Activated T-helper 1 cell treated with Interleukin-2 at 50 U/mL for 16 hours (primary cell): ENCODE measurements around the gene NHLH1.

Experiments used
- DNase-seq: peaks from one replicate; pipeline ENCODE4 v3.0.0-alpha.2; 2020; ENCODE audit warnings: low read depth

NHLH1 gene

DNA sequence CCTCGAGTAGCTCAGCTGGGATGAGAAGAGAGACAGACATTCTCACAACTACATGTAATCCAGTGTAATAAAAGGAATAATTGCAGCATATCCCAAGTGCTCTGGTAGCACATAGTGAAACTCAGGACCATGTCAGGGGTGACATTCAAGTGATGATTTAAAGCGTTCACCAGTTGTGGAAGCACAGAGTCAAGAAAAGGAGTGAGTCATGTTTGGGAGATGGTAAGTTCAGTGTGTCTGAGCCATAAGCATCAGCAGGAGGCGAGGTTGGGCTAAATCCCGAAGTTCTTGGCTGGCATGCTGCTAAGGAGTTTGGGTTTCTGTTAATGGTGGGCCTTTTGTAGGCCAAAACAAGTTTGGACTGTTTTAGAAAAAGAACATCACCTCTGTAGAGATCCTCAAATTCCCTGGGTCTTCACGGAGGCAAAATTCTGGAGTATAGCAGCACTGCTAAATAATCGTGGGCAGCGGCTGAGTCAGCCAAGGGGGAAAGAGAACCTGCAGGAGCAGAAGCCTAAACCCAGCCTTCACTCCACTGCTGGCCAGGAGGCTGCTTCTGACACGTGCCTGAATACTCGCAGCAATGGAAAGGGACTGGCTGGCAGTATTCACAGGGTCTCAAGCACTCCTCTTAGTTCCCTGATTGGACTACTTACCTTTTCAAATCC is 7.2 kb upstream of the NHLH1 start:
- no peak for DNase-seq

DNA sequence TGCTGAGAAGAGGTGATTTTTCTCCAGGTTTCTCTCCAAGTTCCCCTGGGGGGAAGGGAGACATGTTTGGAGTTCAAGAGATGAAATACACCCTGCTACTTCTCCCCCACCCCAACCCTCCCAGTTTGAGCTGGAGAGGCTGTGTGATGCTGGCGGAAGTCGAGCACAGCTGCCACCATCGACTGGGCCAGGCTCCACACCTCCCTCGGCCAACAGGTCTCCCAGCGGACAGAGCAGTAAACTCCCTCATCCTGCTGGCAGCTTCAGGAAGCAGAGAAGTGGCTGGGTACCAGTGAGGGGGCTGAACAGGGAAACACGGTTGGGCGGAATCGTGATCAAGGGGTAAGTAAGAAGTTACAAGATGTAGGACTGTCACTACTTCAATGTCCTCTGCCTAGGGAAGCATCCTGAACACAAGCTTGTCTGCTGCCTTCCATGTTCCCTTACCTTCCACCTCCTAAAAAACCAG is 6.6 kb upstream of the NHLH1 start:
- no peak for DNase-seq

DNA sequence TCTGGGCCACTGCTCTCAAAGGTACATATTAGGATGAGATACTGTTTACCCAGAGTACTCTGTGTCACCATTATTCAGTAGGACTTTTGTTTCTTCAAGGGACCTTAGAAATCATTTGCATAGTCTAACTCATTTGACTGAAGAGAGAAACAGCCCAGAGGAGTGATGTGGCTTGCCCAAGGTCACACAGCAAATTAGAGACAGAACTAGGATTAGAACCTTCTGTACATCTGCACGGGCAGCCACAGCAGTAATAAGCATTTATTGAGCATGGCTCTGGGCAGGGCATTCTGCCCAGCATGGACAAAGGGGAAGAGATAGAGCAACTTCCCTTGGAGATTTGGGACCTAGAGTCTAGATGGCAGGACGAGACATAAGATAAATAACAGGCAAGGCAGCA is 5.7 kb upstream of the NHLH1 start:
- DNase-seq: no peak

DNA sequence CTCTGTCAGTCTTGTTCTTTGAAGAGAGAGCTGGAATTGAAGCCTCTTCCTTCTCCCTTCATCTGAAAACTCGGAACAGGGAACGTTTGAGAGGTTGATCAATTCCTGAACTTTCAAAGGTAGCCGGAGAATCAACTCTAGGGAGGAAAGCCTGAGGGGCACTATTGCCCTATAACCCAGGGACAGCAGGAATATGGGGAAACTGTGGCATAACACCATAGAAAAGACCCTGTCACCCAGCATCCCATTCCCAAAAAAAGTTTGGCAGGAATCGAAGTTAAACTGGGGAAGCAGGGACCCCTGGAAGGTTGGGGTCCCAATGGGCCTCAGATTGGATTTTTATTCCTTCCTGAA is 5.1 kb upstream of the NHLH1 start:
- no peak for DNase-seq

DNA sequence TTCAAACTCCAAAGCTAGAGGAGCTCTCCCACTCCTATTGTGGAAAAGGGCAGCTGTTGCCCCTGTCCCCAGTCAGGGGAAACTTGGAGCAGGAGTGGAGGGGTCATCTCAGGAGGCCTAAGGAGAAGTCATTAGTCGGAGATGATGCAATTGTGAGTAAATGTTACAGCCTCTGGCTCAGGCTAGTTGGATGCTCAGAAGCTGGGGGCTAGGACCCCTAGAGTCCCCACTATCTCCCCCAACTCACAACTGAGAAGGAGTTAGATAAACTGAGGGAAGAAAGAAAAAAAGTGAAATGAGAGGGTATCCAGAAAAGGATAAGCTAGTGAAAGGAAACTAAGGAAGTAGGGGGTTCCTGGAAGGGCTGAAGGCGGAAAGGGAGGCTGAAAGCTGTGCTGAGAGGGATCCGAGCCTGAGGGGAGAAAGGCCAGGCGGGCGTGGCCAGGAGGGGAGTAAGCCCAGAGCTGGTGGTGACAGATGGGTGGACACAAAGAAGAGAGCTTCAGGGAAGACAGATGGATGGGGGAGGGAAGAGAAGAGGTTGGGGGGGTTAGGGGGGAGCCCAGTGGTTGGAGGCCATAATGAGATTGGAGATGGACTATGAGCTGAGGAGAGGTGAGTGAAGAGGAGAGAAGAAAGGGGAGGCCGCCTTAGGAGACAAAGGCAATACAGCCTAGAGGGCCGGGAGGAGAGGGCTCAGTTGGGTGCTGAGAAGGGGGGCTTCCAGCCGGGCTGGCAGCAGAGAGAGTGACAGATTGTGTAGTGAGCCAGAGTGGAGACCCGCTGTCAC is 4.5 kb upstream of the NHLH1 start:
- DNase-seq: no peak

DNA sequence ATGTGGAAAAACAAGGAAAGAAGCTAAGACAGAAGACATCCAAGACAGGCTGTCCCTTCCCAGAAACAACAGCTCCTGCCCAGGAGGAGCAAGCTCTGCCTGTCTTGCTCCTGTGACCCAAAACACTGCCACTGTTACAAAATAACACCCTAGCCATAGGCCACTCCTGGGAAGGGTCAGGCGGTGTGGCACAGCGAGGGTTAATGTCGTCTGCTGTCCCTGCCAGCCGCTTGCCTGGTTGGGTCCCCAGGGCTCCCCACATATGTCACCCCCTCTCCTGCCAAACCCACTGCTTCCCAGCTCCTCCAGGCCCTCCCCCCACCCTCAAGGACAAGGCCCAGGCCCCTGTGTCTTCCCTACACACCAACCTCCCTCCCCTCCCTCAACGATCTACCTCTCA is 3.9 kb upstream of the NHLH1 start:
- DNase-seq: no peak

DNA sequence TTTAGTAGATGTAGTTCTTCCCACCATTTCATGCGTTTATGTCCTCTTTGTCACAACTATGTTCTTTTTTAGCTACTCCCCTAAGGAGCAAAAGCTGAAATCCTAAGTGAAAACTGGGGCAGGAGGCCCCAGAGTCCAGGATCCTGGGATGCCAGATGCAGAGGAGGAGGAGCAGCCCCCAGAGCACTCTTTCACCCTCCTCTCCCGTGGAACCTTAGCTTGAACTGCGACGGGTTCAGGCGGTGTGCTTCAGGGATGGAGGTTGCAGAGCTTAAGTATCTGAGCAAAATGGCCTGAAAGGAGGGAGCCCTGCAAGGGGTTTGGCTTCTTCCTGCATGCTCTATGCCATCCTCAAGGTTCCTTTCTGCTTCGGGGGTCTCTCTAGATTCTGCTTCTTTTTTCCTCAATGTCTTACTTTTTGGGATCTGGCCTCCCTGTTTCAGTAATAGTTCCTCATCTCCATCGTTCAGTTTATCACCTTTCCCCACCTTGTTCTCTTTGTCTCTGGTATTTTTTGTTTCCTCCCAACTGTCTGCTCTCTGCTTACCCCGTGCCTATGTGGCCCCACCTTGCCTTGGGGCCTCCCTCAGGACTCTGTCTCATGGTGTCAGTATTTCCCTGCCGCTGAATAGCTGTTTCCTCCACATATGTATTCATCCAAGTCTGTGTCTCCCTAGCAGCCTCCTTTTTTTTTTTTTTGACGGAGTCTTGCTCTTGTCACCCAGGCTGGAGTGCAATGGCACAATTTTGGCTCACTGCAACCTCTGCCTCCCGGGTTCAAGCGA is 2.7 kb upstream of the NHLH1 start:
- DNase-seq: no peak

DNA sequence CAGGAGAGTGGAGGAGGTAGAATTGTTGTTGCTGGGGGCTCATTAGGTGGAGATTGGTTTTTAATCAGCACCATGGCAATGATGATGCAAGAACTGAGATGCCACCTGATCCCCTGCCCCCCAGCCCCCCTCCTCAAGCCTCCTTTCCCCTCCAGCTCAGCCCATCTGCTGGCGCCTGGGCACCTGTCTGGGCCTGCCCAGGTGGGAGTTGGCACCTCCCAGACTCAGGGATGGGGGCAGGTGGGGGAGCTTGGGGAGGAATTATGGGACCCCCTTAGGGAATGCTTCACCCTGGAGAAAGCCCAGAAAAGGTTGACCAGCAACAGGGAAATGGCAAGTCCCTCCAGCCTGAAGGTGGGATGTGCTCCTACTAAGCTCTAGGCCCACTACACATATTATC is 1.5 kb upstream of the NHLH1 start:
- DNase-seq: no peak

DNA sequence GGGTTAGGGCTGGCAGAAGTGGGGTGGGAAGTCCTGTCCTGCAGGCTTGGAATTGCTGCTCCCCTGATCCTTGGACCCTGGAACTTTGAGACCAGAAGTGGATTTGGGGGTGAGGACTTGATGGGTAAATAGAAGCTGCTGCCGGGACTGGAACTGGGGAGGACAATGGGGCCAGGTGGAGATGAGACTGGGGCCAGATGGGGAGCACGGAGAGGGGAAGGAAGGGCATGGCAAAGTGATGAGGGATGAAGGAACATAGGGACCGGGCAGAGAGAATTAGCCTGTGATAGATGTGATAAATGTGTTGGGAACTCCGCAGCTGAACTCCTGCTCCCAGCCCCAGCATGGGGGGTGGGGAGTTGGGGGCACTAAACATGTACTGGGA is 637 bp downstream of the NHLH1 start:
- DNase-seq: no peak

DNA sequence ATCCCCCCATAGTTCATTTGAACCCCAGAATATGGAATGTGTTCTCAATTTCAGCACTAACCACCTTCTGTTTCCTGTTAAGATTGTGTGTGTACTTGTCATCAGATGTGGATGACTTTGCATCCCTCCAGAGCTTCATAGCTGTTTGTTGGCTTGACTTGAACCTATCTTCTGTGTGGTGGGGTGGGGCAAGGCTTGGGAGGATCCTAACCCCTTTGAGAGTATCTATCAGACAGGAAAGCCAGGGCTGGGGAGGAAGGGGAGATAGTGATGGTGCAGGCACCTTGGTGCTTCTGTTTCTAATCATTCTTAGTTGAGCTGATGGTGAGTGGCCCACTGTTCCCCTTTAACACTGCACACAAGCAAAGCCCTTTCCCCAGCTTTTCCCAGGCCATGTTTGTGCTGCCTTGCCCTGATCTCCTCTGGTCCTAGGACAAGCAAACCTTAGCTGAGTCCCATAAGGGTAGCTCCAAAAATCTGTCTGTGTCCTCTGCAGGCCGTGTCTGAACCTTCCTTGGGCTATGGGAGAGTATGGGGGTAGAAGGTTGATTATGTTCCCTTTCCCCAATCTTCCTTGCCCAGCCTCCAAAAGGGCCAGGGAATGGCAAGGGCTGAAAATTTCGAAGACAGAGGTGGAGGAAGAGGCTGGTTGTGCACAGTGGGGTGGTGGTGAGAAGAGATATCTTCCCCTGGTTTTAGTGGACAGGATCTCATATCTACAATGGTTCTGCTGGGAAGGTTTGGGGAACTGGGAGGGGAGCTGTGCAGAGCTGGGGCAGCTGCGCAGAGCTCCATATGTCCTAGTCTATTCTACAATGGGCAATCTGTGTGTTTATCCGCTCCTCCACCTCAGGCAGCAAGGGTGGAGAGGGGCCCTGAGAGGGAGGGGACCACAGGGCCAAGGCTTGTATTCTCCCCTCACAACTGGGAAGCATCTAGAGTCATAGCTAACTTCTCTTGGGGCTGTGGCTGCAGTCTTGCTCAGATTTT is 1.4 kb downstream of the NHLH1 start:
- DNase-seq: no peak

DNA sequence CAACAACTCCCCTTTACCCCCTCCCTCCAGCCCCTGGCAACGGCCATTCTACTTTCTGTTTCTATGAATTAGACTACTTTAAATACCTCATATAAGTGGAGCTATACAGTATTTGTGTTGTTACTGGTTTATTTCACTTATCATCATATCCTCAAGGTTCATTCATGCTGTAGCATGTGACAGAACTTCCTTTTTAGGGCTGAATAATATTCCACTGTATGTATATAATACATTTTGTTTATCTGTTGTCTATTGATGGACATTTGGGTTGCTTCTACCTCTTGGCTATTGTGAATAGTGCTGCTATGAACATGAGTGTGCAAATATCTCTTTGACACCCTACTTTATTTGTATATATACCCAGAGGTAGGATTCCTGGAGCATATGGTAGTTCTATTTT is 2.2 kb downstream of the NHLH1 start:
- DNase-seq: no peak

DNA sequence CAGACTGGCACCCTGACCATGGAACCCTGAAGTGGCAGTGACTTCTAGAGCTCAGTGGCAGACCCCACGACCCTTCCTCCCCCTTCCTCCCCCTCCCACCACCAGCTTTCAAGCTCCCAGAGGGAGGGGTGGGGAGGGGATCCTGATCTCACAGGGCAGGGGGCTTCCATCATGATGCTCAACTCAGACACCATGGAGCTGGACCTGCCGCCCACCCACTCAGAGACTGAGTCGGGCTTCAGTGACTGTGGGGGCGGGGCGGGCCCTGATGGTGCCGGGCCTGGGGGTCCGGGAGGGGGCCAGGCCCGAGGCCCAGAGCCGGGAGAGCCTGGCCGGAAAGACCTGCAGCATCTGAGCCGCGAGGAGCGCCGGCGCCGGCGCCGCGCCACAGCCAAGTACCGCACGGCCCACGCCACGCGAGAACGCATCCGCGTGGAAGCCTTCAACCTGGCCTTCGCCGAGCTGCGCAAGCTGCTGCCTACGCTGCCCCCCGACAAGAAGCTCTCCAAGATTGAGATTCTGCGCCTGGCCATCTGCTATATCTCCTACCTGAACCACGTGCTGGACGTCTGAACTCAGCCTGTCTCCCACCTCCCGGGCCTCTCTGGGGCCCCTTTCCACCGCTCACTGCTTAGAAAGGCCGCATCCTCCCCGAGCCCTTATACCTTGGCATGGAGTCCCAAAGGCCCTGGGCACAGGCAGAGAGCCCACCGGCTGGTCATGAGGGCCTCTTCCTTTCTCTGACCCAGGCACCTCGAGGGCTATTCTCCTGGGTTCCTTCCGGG is 3.9 kb downstream of the NHLH1 start:
- DNase-seq: no peak

DNA sequence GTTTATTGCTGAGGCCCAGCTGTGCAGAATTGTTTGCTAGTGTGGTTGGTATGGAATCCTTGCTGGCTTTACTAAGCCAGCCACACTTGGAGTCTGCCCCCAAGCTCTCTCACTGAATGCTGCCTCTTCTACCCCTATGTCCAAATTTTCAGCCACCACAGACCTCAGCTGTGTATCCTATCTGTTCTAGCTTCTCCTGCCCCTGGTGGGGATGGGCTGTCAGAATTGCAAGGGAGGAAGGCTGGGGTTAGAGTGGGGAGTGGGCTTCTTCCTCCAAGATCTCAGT is 4.4 kb downstream of the NHLH1 start:
- no peak for DNase-seq

DNA sequence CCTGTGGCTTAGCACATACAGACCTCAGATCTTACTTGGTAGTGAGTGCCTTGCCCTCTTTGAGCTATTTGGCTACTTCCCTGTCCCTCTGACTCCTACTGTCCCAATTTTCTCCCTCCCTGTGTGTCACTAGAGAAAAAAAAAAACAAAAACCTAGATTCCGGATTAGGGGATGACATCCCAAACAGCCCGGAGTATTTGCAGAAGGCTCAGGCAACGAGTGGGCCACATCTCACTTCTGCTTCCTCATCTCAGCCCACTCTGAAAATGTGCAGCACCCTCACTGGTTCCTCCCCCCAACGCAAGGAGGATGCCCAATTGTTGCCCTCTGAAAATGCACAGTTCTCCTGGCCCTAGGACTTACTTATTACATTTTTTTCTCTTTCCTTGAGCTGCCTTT is 4.9 kb downstream of the NHLH1 start:
- no peak for DNase-seq

DNA sequence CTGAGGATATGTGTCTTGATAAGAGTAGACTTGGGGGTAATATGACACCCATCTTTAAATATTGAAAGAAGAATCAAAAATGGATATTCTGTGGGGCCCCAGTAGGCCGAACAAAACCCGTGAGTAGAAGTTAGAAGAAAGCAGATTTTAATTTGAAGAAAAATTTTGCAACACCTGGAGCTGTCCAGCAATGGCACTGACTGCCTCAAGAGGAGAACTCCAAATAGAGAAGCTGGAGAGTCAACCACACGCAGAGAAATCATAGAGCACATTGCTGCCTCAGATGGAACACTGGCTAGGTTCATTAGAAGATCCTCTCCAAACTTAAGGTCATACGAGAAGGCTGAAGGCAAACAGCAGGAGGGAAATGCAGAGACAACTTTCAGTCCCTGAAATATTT is 6.8 kb downstream of the NHLH1 start:
- no peak for DNase-seq

DNA sequence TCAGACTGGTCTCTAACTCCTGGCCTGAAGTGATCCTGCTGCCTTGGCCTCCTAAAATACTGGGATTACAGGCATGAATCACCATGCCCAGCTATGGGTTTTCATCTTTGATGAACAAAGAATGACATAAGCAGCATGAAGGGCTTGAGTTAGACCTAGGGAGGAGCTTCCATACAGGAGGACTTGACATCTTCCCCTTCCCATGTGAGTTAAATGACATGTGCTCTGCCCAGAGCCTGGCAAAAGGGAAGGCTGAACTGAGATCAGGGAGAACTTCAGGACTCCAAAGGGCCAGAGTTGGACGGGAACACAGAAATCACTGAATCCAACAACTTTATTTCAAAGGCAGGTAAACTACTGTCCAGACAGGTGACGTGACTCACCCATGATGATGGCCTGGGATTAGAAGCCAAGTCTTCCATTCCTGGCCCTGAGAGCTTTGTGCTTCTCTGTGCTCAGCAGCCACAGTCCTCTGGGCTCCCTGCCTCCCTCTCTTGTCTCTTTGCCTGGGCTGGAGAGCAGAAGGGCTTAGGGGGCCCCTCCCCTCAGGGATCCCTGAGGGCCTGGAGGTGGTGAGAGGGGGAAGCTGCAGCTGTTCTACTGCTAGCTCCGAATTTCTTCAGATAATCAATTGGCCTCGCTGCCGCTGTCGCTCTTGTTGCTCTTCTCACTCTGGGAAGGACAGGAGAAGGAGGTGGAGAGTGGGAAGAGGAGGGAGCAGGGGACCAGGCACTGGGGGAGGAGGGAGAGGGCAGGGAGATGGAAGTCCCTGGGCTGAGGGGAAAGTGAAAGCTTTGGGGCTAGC is 7.6 kb downstream of the NHLH1 start:
- no peak for DNase-seq

DNA sequence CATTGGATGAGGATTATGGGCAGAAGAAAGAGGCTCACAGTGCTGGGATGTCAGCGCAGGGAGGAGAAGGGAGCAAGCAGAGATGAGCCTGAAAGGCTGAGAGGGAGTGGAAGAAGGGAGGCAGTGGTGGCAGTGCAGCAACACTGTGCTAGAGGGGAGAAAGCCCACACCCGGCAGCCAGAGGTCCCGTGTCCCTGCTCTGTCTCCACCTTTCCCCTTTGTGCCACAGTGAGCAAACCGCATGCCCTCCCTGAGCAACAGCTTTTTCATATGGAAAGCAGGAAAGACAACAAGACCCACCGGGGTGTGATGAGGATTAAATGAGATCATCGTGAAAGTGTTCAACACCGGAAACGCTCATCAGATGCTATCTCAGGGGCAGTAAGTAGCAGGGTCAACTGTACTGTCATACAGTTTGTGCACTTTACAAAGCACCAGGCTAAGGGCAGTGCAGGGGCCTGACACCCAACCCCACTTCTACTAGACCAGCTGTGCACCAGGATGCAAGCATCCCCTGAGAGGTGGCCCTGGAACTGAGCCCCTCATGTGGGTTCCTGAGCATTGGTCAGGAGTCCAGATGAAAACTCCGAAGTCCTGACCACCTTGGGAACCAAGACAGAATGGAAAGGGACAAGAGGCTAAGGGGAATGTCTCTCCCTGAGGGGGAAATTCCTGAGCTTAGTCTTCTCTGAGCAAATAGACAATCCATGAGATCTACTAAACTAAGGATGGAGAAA is 9.1 kb downstream of the NHLH1 start:
- DNase-seq: no peak

DNA sequence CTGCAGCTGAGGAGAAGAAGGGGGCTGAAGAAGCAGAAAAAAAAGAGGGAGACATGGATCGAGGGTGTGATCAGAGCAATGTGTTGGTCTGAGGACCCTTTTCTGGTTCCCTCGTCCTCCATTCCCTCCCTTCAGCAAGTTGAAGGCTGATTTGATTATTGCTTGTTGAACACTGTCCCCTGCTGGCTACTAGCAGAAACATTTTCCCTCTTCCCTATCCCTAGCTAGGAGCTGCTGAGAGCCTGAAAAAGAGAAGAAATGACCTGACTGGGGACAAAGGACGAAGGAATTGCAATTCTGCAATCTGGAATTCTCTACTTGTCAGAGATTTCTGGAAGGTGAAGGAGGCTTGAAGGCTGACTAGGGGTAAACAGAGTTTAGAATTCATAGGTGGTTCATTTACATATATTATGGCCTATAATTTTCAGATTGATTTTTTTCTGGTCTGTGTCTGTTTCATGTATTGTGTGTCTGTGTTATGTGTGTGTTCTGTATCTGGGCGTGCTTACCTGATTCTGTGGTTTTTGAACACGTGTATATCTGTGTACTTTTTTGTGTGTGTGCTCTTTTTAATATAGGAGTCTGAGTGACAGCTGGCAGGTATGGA is 9.8 kb downstream of the NHLH1 start:
- DNase-seq: no peak

DNA sequence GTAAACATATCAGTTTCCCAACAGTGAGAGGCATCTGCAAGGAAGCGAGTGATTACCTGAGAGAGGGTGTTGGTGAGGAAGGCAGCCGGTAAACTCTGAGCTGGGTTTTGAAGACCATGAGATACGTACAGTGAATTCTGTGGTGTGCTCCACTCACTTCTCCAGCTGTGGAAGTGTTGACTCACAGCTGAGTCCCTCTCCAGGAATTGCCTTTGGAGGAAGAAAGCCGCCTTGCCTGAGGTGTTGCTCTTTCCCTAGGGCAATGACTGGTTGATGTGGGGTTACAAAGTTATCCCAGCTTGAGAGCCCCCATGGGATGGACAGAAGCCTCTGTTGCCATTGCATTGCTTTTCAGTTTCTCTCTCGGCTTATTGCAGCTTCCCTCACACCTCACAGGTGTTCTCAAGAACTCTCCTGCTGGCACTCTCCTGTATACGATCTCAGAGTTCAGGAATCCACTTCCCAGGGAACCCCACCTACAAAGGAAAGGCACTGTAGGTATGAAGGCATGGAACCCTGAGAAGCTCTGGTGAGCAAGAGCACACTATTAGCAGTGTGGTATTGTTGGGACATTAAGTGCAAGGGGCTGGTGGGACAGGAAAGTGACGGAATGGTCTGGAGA is 10.8 kb downstream of the NHLH1 start:
- DNase-seq: no peak
